HG02840 (cell line): ENCODE data around the gene KCP.

Experiments used
- ATAC-seq: cut with Tn5 transposase; IDR thresholded peaks from one replicate; pipeline ENCODE4 v1.9.1; 2021; ENCODE audit warnings: mild to moderate bottlenecking, moderate library complexity, moderate number of reproducible peaks; ENCODE audit not compliant: unreplicated experiment, low FRiP score

Gene KCP

DNA sequence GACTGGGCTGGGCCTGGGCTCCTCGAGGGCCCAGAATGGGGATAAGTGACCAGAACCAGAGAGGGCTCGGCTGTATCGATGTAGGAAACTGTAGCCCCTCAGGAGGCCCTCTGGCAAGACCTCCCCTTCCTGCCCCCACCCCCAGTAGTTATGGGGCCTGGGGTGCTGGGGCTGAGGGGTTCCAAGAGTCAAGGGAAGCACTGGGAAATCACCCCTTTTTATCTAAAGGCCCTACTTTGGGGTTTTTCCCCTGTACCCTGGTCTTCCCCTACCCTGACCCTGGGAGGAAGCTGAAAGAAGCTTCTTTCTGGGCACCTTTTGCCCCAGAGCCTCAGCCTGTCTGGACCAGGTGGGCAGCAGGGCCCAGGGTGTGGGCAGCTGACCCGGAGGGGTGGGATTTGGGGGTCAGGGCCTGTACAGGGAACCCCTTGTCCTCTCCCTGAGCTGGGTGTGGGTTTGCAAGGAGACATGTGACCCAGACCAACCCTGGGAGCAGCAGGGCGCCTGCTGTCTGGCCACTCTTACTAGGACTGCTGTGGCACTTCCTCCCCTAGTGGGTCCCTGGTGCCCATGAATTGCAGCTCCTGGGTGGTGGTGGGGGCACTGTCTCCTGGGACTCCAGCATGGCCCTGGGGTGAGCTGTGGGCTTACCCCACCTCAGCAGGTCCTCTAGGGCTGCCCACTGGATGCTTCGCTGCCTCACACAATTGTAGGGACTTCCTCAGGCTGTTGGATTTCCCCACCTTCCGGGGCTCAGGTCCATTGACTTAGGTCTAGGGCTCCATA, 28.8 kb upstream of the KCP start:
- ATAC-seq: no peak

DNA sequence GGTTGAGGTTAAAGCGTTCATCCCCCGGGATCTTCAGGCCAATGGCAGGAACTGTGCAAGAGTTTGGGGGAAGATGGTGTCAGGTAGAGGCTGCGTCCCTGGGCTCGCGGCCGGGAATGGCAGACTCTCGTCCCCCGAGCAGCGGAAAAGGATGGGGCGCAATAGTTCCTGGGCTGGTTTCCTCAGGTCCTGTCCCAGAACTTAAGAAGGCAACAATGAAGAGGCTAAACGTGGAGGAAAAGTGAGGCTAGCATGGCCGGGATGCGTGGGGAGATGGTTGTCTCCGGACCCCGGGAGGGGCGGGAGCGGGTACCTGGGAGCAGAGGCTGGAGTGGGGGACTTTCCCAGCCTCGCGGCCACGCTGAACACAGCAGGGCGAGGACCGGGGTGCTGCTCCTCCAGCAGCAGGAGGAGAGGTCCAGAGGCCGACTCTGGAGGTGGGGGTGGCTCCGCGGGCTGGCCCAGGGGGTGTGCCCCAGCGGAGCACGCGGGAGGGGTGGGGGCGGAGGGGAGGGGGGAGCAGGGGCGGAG, 28.1 kb upstream of the KCP start:
- ATAC-seq: no peak

DNA sequence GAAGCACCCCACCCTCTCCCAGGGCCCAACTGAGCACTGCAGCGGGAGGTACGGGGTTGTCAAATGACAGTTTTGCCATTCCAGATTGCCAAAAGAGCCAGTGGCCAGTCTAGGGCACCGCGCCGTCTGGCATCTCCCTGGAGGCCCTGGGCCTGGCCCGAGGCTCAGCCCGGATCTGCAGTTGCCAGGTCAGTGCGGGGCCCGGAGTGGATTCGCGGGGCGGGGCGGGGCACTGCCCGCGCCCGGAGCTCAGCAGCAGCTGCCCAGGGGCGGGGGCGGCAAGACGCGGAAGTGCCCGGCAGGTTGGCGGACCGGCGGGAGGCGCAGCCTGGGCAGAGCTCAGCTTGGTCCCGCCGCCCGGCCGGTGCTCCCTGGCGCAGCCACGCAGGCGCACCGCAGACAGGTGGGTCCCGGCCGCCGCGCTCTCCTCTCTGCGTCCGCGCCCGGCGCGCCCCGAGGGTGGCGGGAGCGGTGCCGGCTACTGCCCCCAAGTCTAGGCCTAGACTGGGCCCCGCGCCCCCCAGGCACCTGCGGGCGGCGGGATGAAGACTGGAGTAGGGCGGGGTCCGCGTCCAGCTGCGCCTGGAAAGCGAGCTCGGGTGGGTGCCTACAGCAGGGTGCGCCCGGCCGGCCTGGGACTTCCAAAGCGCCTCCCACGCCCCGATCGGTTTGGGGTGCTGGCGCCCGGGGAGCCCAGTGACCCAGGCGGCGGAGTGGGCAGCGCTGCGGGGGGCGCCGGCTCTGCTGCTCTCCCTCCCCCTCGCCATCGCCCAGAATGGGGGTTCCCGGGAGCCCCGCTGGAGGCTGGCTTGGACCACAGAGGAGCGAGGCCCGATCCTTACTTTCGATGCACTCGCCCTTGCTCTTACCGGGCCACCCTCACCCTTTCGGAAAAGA, 27.4 kb upstream of the KCP start, which contains the start of gene IRF5:
Gene IRF5 (plus strand): TSS at position 281 of the 897 bp plus-strand sequence. CDS start 4,155 bp downstream, outside the sequence.
- no peak for ATAC-seq

DNA sequence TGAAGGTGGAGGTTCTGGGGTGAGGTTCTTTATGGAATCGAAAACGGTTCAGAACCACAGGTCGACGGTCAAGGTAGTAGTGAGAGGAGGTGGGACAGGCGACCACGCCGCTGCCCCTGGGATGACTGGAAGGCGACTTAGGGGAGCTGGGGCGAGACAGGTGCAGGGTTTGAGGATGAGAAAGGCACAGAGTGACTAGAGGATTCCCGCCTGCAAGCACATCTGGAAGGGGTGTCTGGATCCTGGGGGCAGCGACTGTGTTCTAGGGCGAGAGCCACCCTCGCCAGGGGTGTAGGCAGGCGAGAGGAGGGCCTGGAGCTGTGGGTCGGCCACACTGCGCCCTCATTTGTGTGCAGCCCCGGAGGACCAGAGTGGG, 26.8 kb upstream of the KCP start:
- no peak for ATAC-seq

DNA sequence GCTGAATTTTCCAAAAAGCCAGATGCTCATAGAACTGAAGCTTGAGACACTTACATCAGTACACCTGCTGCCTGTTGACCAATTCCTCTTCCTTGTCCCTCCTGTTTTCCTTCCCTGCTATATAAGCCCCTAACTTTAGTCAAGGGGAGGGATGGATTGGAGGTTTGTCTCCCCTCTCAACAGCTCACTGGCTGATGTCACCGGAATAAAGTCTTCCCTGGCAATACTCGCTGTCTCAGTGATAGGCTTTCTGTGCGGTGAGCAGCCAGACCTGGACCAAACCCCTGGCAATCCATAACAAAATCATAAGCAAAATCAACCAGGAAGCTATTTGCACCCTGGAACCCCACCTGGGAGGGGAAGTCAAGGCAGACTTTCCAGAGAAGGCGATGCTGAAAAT, 26.3 kb upstream of the KCP start:
- no peak for ATAC-seq

DNA sequence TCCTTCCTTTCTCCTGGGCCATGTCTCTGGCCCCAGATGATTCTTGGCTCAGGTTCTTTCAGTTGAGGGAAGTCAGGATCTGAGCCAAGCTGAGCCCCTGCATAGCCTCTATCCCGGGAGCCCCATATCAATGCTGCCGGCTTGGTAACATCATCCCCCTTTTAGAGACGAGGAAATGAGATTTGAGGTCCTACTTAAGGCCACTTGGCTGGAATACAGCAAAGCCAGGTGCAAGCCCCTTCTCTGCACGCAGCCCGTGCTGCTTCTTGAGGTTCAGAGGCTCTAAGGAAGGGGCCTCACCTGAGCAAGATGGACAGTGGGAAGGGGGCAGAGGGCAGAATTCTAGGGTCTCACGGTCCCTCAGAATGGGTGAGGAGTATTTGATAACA, 24.8 kb upstream of the KCP start:
- no peak for ATAC-seq

DNA sequence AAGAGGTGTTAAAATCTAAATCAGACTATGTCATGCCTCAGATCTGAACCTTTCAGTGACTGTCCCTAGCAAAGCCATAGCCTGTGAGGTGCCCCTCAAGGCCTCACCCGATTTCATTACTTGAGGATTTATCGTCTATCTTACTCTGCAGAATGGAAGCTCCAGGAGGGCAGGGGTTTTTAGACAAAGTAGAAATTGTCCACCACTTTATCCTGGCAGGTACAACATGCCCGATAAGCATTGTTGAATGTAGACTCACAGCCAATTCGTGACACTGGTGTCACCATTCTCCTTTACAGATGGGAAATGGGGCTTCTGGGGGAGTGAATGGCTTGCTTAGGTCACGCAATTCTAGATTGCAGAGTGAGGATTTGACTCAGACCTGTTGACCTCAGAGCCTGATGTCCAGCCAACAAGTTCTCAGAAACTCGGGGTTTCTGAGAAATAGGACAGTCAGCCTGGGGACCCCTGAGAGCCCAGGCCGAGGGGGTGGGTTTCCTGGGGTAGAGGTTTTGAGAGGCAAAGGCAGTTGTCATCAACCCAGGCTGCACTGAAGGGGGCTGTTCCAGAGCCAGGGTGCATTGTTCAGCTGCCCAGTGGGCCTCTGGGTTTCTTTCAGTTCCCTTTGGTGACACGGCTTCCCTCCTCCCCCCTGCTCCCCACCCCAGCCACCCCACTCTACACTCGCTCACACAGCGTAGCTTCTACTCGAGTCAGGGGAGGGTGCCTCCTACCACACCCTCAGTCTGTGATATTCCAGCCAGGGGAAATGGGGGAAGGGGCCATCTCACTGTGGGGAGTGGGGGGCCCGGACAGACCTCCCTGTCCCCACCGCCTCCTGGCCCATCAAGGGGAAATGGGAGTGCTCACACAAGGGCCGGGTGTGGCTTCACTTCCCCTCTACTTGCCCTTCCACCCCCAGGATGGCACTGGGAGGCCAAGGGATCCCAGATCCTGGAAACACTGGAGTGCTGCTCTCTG, 24.1 kb upstream of the KCP start:
- no peak for ATAC-seq

DNA sequence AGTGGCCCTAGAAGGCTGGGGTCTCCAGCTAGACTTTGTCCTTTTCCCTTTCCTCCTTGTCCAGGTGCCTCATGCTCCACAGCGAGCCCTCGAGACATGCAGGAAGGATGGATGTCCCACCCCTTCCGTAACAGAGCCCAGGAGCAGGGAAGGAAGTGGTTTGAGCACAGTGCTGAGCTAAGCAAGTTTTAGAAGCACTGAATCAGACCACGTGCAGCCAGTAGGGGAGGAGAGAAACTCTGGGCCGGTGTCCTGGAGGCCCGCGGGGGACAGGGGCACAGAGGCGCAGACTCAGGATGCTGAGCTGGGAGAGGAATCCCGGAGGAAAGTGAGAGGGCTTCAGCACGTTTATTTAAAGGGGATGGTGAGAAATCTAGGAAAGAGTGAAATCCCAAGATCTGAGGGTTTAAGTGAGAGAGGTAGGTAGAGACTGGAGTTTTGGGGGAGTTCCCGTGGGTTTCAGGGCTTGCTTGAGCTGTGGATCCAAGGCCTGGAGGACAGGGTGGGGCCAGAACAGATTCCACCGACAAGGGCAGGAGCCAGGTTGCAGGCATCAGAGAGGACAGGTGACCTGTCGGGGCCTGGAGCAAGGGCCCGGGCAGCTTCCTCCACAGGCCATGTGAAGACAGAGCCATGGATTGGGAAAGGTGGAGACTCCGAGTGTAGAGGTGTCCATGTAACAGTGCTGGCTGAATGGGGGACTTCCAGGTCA, 22.8 kb upstream of the KCP start:
- no peak for ATAC-seq

DNA sequence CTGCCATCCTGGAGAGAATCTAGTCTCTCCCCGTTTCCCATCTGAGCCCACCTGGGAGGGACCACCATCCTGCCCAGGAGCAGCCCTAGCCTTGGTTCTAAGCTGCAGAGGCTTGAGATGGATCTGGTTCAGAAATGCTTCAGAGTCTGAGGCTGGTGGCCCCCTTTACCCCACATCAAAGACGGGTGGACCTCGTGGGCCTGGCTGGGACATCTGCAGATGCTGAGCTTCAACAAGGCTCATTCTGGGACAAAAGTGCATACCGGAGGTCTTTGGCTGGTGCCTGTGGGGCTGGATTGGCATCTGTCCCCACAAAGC, 22.3 kb upstream of the KCP start:
- no peak for ATAC-seq

DNA sequence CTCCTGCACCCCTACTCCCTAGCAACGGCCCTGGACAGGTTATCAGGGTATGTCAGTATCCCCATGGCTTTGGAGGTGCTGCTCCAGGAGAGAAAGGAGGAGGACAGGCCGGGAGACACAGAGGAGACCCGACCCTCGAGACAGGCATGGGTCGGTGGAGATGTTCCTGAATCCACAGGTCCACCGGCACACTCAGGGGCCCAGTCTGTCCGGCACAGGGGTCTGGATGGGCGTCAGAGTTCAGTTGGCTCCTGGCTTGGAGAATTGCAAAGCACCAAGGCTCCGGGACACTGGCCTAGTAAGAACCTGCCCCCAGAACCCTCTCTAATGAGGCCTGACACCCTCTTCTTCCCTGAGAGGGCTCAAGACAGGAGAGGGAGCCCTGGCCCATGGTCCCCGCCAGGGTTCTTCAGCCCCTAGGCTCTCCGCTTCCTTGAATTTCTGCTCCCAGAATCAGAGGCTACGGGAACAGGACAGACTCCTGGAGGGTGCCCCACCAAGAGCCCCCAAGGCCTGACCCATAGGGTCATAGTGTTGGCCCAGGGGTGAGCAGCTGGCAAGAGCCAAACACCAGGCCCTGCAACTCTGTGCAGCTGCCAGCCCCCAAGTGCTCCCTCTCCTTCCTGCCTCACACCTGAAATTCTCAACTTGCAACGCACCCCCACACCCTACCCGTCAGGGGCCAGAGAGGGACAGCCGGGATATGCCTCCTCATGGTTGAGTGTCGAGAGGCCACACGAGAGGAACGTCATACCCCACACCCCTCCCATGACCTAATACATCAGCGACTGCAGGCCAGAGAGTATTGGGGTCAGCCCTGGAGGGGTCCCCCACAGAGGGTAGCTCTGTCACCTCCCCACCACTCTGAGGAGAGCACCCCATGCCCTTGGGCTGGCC, 21.7 kb upstream of the KCP start:
- ATAC-seq: no peak

DNA sequence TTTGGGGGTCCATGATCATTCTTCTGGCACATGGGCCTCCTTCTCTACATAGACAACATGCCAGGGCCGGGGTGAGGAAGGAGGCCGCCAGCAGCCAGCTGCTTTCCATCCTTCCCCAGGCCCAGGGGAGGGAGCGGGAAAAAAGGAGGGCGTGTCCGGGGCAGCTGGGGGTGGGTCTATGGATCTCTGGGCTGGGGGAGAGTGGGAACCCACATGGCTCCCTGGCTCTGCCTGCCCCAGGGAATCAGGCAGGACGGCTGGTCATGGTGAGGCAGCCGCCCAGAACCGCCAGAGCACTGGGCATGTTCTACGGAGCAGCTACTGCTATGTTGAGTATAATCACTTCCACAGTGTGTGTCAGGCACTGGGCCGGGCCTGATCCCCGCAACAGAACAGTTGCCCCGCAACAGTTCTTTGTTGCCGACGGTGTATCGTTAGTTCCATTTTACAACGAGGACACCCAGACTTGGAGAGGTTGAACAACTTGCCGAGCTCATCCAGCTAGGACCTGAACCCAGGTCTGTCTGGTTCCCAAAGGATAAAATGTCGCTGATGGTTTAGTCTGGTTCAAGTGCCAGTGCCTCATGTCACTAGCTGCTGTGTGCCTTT, 20.8 kb upstream of the KCP start:
- ATAC-seq: no peak

DNA sequence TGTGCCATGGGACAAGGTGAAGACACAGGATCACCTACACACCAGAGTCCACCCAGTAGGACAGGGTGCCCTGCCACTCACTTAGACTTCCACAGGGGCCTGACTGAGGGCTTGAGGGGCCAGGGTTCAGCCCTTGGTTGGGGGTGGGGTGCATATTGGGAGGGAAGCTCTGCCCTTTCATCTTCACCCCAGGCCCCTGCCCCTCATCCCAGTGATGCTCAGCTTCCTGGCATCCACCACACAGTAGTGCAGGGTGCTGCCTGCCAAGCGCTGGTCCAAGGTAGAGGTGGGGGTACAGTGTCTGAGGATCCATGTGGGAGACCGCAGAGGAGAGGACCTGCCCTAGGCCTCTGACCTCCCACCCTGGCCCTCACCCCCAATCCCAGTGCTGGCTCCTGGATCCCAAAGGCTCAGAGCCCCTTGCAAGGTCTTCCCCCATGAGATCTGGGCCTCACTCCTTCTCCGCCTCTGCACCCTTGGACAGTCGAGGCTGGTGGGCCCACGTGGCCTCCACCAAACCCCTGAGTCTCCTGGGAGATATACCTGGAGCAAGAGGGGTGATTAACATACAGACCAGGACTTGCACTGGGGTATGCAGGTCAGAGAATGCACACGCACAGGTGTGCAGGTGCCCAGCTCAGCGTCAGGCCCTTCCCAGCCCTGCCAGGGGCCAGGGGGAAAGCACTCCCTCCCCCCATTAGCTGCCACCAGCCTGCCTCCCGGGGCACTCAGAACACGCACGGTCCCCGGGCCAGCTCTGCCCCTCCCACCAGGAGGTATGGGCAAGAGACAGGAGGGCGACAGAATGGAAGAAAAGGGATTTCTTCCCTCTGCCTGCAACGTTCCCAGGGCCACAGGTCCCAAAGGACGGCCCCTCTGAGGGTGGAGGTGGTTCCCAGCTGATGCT, 18.6 kb upstream of the KCP start:
- no peak for ATAC-seq

DNA sequence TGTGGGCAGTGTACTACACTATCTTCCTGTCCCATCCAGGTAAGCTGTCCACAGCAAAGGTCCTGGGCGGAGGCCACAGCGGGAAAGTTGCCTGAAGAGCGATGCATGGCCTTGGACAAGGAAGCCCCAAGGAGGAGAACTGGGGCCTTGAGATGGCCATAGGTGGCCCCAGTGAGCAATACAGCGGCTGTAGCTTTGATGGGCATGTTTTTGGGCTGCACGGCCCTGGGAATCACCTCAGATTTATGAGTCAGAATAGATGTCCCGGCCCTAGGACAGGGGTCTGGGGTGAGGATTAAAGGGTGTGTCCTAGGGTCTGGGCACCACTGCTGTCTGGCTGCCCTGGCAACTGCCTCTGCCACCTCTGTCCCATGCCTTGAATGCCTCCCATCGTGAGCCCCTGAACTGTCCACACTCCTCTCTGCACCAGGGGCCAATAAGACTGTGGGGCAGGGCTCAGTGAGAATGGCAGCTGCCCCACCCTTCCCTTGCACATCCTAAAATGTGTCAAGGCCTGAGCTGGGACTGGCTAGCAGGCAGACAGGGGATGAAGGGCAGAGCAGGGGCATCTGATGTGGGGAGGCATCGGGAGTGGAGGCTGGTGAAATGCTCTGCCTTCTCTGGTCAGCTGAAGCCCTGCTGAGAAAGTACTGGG, 17.8 kb upstream of the KCP start:
- ATAC-seq: no peak

DNA sequence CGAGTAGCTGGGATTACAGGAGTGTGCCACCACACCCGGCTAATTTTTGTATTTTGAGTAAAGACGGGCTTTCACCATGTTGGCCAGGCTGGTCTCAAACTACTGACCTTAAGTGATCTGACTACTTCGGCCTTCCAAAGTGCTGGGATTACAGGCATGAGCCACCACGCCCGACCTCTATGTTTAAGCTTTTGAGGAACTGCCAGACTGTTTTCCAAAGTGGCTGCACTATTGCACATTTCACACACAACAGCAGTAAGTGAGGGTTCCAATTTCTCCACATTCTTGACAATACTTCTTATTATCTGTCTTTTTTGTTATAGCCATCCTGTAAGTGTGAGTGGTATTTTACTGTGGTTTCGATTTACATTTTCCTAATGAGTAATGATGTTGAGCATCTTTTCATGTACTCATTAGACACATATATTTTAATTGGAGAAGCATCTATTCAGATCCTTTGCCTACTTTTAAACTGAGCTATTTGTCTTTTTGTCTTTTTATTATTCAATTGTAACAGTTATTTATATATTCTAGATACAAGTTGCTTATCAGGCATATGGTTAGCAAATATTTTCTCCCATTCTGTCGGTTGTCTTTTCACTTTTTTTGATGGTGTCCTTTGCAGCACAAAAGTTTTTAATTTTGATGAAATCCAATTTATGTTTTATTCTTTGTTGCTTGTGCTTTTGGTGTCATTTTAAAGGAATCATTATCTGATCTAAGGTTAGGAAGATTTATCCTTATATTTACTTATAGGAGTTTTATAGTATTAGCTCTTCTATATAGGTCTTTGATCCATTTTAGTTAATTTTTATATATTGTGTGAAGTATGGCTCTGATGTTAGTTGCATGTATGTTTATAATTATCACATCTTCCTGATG, 14.4 kb upstream of the KCP start:
- no peak for ATAC-seq

DNA sequence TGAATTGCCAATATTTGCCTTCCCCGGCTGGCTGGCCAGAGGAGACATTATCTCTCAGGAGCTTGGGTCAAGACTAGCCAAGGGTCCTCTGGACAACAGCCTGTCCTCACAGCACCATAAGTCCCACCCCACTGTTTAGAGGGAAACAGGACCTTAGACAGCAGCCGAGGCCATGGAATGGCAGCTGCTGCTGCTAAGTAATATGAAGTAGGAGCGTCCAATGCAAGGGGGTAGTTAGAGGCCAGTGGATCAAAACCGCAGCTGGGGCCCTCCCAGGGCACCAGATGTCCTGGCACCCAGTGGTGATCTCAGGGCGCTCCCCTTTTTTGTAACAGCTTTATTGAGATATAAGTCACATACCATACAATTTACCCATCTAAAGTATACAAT, 12.9 kb upstream of the KCP start:
- no peak for ATAC-seq
